BE2C (cell line): Measurements from ENCODE around the gene CPSF4.

ENCODE experiments used
- DNase-seq: peaks from one replicate; pipeline ENCODE4 v3.0.0-alpha.2; 2020
- H3K27me3 ChIP-seq: fragments of 250-450 bp; sonication (Bioruptor Pico); 2 replicates; pipeline ENCODE4 v1.5.1; 2020; ENCODE audit warnings: mild to moderate bottlenecking
- H3K36me3 ChIP-seq: fragments of 250-450 bp; sonication (Bioruptor Pico); 2 replicates; pipeline ENCODE4 v1.5.1; 2020; ENCODE audit warnings: mild to moderate bottlenecking
- H3K4me1 ChIP-seq: fragments of 250-450 bp; sonication (Bioruptor Pico); 2 replicates; pipeline ENCODE4 v1.5.1; 2020
- H3K4me3 ChIP-seq: 2 replicates; pipeline ENCODE4 v1.5.1; 2011; ENCODE audit warnings: low read depth, low read length
- H3K9me3 ChIP-seq: fragments of 250-450 bp; sonication (Bioruptor Pico); 2 replicates; pipeline ENCODE4 v1.5.1; 2020
- CTCF ChIP-seq: IDR thresholded peaks from 2 replicates; pipeline ENCODE4 v1.5.1; 2012; ENCODE audit warnings: mild to moderate bottlenecking, low read depth, low read length

Gene CPSF4

DNA sequence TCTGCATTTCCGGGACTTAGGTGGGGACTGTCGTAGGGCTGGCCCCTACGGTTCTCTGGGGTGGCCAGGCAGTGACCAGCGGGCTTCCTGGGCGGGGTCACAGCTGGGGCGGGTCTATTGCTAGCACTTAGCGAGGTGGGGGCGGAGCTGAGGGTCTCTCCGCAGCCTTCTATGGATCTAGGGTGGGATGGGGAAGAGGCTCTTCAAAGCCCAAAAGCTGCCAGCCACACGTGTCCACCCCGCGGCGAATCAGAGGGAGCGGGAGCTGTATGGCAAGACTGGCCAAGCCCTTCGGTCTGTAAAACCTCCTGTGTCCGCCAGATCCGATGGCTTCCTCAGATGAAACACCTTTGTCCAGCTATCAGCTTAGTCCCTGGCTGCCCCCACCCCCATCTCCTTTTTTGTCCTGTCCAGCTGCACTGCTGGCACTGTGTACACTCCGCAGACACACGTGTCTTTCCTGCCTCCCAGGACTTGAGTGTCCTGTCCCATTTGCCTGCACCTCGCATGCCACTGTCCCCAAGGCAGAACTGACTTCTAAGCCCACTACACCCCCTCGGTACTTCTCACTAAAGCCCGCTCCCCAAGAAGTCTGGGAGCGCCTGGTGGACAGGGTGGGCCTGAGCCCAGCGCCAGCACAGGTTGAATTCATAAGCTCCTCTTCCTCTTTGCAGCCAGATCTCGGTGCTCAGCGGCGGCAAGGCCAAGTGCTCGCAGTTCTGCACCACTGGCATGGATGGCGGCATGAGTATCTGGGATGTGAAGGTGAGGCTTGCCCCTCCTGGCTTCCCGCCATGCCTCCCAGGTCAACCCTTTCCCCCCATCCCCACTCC, 45.2 kb upstream of the CPSF4 start:
- TF ChIP-seq CTCF = no peak
- H3K4me3 ChIP-seq = peak overlapping the region; percentile 76
- DNase-seq = peak; percentile 77
- H3K4me1 ChIP-seq = peaks cover 6% of the 10 kb centered on the region; the same call in 1 of the 2 replicates
- H3K27me3 ChIP-seq = no peaks in the 10 kb centered on the region
- peaks cover 34% of the 10 kb centered on the region for H3K36me3 ChIP-seq
- no peaks in the 10 kb centered on the region for H3K9me3 ChIP-seq

- Histone ChIP-seq H3K4me3 (peak overlapping the region; percentile 76; the same call in 1 of the 2 replicates), H3K27me3 (no peaks in the 10 kb centered on the region), H3K4me1 (peaks cover 6% of the 10 kb centered on the region; the same call in 1 of the 2 replicates), H3K36me3 (peaks cover 40% of the 10 kb centered on the region), H3K9me3 (no peaks in the 10 kb centered on the region)
- no peak for DNase-seq
- no peak for TF ChIP-seq CTCF
Measured at GRCh38 chr7:99394188-99394502, 44.6 kb upstream of the CPSF4 start.

GRCh38 chr7:99395616-99396327, 43.0 kb upstream of the CPSF4 start:
- DNase-seq = no peak
- peak; percentile 23 for TF ChIP-seq CTCF
- H3K4me1 ChIP-seq = peaks cover 6% of the 10 kb centered on the region; the same call in 1 of the 2 replicates
- H3K9me3 ChIP-seq = no peaks in the 10 kb centered on the region
- H3K36me3 ChIP-seq = peaks cover 56% of the 10 kb centered on the region
- no peaks in the 10 kb centered on the region for H3K27me3 ChIP-seq
- H3K4me3 ChIP-seq = no peak overlapping the region

DNA sequence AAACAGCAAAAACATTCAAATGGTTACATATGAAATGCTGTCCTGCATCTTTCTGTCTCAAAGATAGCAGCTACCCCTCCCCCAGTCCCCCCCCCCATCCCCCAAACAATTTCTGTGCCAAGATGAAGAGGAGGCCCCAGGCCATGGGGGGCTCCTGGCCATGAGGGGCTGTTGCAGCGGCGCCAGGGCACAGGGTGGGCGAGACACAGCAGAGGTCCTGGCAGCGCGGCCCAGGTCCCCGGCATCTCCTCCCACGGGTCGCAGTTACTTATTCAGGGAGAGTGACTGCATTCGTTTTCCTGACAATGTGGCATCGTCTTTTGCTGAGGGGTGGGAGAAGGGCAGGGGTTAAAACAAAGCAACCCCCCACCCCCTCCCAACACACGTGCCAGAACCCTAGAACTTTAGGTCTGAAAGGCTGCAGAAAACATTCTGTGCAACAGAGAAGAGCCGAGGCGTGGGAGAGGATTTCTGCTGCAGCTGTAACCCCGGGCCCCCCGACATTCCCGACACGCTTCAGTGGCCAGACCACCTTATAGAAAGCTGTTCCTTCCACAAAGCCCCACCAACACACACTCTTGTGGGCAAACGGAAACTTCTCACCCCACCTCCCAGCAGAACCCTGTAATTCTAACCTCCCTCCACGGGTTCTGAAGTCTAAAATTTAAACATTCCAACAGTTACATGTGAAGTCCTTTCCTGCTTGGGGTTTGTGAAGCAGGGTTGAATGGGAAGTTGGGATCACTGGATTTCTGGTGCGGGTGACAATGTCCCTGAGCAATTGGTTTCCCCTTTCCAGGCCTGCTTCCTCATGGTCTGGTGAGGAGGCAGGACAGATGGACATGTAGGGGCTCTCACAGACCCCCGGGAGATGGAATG, 42.1 kb upstream of the CPSF4 start:
- Histone ChIP-seq H3K27me3 (no peaks in the 10 kb centered on the region), H3K36me3 (peaks cover 64% of the 10 kb centered on the region), H3K9me3 (no peaks in the 10 kb centered on the region), H3K4me3 (no peak overlapping the region), H3K4me1 (peaks cover 6% of the 10 kb centered on the region; the same call in 1 of the 2 replicates)
- TF ChIP-seq CTCF = no peak
- no peak for DNase-seq

DNA sequence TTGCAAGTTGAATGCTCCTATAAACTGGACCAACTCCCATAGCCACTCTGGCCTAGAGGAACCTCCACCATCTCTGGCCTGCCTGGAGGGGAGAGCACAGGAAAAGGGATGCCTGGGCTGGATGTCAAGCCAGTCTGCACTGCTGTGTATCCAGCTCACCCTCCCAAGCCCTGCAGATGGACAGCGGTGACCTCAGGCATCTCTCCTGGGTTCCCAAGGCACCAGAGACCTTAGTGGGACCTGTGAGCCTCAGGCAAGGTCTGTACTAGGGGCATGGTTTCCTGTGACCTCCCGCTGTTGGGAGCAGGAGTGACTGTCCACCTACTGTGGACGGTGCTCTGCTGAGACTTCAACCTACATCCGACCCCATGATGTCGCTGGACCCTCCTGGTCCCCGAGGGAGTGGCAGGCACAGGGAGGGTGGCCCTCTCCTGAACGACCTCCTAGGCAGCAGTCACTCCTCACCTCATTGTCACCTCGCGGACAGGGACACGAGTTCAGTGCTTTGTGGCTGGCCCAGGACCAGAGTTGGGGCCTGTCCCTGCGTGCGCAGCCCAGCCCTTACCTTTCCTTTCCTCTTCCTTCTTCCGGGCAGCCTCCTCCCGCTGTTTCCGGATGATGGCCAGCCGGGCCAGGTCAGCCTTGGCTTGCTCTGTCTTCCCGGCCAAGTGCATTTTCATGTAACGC, 41.3 kb upstream of the CPSF4 start:
- Histone ChIP-seq H3K4me1 (peaks cover 6% of the 10 kb centered on the region; the same call in 1 of the 2 replicates), H3K4me3 (no peak overlapping the region), H3K9me3 (no peaks in the 10 kb centered on the region), H3K27me3 (no peaks in the 10 kb centered on the region), H3K36me3 (peaks cover 69% of the 10 kb centered on the region)
- TF ChIP-seq CTCF = no peak
- no peak for DNase-seq
